Medulla oblongata (tissue), 1 donor: ENCODE results near the gene PCDHGA5.
"Not testable (repeated sequence)": the region's sequence is repeated elsewhere in the genome, so short reads cannot be mapped to it uniquely, and the experiment has no call there.

Experiments
- DNase-seq: peaks from one replicate; pipeline ENCODE4 v3.0.0-alpha.2; 2015; ENCODE audit errors: extremely low spot score

Gene PCDHGA5

DNA sequence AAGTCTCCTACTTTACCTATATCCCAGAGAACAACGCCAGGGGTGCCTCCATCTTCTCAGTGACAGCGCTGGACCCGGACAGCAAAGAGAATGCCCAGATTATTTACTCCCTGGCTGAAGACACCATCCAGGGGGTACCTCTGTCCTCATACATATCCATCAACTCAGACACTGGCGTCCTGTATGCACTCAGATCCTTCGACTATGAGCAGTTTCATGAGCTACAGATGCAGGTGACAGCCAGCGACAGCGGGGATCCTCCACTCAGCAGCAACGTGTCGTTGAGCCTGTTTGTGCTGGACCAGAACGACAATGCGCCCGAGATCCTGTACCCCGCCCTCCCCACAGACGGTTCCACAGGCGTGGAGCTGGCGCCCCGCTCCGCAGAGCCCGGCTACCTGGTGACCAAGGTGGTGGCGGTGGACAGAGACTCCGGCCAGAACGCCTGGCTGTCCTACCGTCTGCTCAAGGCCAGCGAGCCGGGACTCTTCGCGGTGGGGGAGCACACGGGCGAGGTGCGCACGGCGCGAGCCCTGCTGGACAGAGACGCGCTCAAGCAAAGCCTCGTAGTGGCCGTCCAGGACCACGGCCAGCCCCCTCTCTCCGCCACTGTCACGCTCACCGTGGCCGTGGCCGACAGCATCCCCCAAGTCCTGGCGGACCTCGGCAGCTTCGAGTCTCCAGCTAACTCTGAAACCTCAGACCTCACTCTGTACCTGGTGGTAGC is 50.7 kb downstream of the PCDHGA5 start:
- DNase-seq = not testable (repeated sequence)

DNA sequence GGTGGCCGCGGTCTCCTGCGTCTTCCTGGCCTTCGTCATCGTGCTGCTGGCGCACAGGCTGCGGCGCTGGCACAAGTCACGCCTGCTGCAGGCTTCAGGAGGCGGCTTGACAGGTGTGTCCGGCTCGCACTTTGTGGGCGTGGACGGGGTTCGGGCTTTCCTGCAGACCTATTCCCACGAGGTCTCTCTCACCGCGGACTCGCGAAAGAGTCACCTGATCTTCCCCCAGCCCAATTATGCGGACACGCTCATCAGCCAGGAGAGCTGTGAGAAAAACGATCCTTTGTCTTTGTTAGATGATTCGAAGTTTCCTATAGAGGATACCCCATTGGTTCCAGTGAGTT is 51.3 kb downstream of the PCDHGA5 start:
- DNase-seq = not testable (repeated sequence)
